Esophagus mucosa (tissue), 1 donor: ENCODE measurements around the gene UTF1. TPM values are rescaled to one million over a fixed set of nuclear protein-coding genes. Genes with fewer than 3 reads are reported as not detected.
A peak's percentile ranks its signal among the peaks of the same experiment; 100 is the strongest.
"Not testable (repeated sequence)": the region's sequence is repeated elsewhere in the genome, so short reads cannot be mapped to it uniquely, and the experiment has no call there.

Experiments
- ATAC-seq: fragments of 200-7000 bp; cut with Tn5 transposase; one replicate; pipeline ENCODE4 v1.9.1; 2020
- total RNA-seq: library from RNA; stranded (reverse); gene quantifications from one replicate; pipeline ENCODE4 v1.2.4, GENCODE V29; 2023
- donor health status: DM: yes; HTN: yes; CAD: no.

UTF1 gene
- total RNA-seq, 1 donor from 2014 or later: not detected

- ATAC-seq: no peak
These were observed 19.4 kb upstream of the UTF1 start for GRCh38 chr10:133210398-133211140.

- no peak for ATAC-seq
These were observed 18.7 kb upstream of the UTF1 start for GRCh38 chr10:133211141-133211830.

- no peak for ATAC-seq
These were observed 17.8 kb upstream of the UTF1 start for GRCh38 chr10:133211959-133212852.

- no peak for ATAC-seq
These were observed 17.0 kb upstream of the UTF1 start for GRCh38 chr10:133212853-133213494.

GRCh38 chr10:133213641-133214467 is 16.2 kb upstream of the UTF1 start:
- no peak for ATAC-seq

- ATAC-seq: no peak
These were observed 15.3 kb upstream of the UTF1 start for GRCh38 chr10:133214468-133215410.

GRCh38 chr10:133215586-133215985 is 14.4 kb upstream of the UTF1 start:
- no peak for ATAC-seq

- no peak for ATAC-seq
These were observed 13.2 kb upstream of the UTF1 start for GRCh38 chr10:133216776-133217175.

- ATAC-seq: no peak
These were observed 12.0 kb upstream of the UTF1 start for GRCh38 chr10:133217800-133218589.

- ATAC-seq: no peak
These were observed 11.1 kb upstream of the UTF1 start for GRCh38 chr10:133218891-133219290.

GRCh38 chr10:133219782-133220181 is 10.2 kb upstream of the UTF1 start:
- no peak for ATAC-seq

GRCh38 chr10:133221331-133221730 is 8.7 kb upstream of the UTF1 start:
- ATAC-seq: no peak

GRCh38 chr10:133221756-133222155 is 8.3 kb upstream of the UTF1 start:
- not testable (repeated sequence) for ATAC-seq

GRCh38 chr10:133224076-133224475 is 5.9 kb upstream of the UTF1 start:
- ATAC-seq: no peak

GRCh38 chr10:133224756-133225372 is 5.2 kb upstream of the UTF1 start:
- ATAC-seq: no peak

GRCh38 chr10:133225707-133226191 is 4.3 kb upstream of the UTF1 start:
- ATAC-seq: no peak

GRCh38 chr10:133226251-133226808 is 3.7 kb upstream of the UTF1 start:
- peak; percentile 75 for ATAC-seq

GRCh38 chr10:133227256-133227655 is 2.8 kb upstream of the UTF1 start:
- ATAC-seq: no peak
